ENCODE results near the gene U2SURP. TPM values are rescaled to one million over a fixed set of nuclear protein-coding genes. Genes with fewer than 3 reads are reported as not detected.

The U2SURP gene
- total RNA-seq, 2 donors from 2014 or later: 59.4 to 70.2 TPM

GRCh38 chr3:142997330-142997729, 4.0 kb upstream of the U2SURP start:
- Histone ChIP-seq H3K4me3 (no peak overlapping the region), H3K4me1 (no peaks in the 10 kb centered on the region), H3K27ac (no peak overlapping the region), H3K9me3 (no peaks in the 10 kb centered on the region), H3K36me3 (no peaks in the 10 kb centered on the region), H3K9ac (ENCODE audit: low read depth in 2 of 2, low read length in 2 of 2) (no peak overlapping the region), H3K27me3 (no peaks in the 10 kb centered on the region)
- TF ChIP-seq, protein P1, sequence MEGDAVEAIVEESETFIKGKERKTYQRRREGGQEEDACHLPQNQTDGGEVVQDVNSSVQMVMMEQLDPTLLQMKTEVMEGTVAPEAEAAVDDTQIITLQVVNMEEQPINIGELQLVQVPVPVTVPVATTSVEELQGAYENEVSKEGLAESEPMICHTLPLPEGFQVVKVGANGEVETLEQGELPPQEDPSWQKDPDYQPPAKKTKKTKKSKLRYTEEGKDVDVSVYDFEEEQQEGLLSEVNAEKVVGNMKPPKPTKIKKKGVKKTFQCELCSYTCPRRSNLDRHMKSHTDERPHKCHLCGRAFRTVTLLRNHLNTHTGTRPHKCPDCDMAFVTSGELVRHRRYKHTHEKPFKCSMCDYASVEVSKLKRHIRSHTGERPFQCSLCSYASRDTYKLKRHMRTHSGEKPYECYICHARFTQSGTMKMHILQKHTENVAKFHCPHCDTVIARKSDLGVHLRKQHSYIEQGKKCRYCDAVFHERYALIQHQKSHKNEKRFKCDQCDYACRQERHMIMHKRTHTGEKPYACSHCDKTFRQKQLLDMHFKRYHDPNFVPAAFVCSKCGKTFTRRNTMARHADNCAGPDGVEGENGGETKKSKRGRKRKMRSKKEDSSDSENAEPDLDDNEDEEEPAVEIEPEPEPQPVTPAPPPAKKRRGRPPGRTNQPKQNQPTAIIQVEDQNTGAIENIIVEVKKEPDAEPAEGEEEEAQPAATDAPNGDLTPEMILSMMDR (IDR thresholded peaks at IDR 0.05): no peak
- intact Hi-C loops (cut with DNase I): no loop called here
- no peak for DNase-seq

- Histone ChIP-seq H3K36me3 (no peaks in the 10 kb centered on the region), H3K27ac (no peak overlapping the region), H3K27me3 (no peaks in the 10 kb centered on the region), H3K4me3 (no peak overlapping the region), H3K4me1 (no peaks in the 10 kb centered on the region), H3K9me3 (no peaks in the 10 kb centered on the region), H3K9ac (ENCODE audit: low read depth in 2 of 2, low read length in 2 of 2) (no peak overlapping the region)
- intact Hi-C loops (cut with DNase I): no loop called here
- TF ChIP-seq, protein P1 (IDR thresholded peaks at IDR 0.05): no peak
- no peak for DNase-seq
These were observed 2.9 kb upstream of the U2SURP start for GRCh38 chr3:142998439-142998838.

DNA sequence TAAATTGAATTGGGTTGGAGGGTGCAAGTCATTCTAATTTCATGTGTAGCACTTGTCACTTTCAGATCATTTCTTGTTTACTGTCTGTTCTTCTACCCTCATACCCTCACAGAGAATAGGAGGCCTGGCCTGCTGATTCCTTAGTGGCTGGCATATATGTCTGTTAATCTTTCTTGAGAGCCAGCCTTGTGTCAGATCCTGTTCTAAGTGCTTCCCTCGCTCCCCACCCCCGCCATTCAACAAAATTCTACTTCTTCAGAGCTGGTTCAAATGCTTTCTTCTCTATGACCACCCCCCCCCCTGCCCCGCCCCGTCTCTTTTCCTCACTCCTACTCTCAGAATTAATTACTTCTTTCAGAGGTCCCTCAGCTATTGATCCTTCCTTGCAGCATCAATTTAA, 1.5 kb upstream of the U2SURP start:
- H3K36me3 ChIP-seq: no peaks in the 10 kb centered on the region
- H3K27me3 ChIP-seq: no peaks in the 10 kb centered on the region
- no peak overlapping the region for H3K27ac ChIP-seq
- H3K4me1 ChIP-seq: no peaks in the 10 kb centered on the region
- intact Hi-C loops (cut with DNase I): no loop called here
- TF ChIP-seq, protein P1 (IDR thresholded peaks at IDR 0.05): no peak
- no peak overlapping the region for H3K9ac ChIP-seq (ENCODE audit: low read depth in 2 of 2, low read length in 2 of 2)
- no peak for DNase-seq
- H3K4me3 ChIP-seq: no peak overlapping the region
- no peaks in the 10 kb centered on the region for H3K9me3 ChIP-seq

- Histone ChIP-seq H3K27ac (peak overlapping the region; percentile 78), H3K9ac (ENCODE audit: low read depth in 2 of 2, low read length in 2 of 2) (peak overlapping the region; percentile 61 to 73), H3K27me3 (no peaks in the 10 kb centered on the region), H3K4me1 (no peaks in the 10 kb centered on the region), H3K36me3 (no peaks in the 10 kb centered on the region), H3K9me3 (no peaks in the 10 kb centered on the region), H3K4me3 (peak overlapping the region; percentile 65)
- intact Hi-C loops (cut with DNase I): no loop called here
- DNase-seq: peak; percentile 44
- TF ChIP-seq, protein P1 (IDR thresholded peaks at IDR 0.05): no peak
These were observed 842 bp upstream of the U2SURP start for GRCh38 chr3:143000528-143000927.

DNA sequence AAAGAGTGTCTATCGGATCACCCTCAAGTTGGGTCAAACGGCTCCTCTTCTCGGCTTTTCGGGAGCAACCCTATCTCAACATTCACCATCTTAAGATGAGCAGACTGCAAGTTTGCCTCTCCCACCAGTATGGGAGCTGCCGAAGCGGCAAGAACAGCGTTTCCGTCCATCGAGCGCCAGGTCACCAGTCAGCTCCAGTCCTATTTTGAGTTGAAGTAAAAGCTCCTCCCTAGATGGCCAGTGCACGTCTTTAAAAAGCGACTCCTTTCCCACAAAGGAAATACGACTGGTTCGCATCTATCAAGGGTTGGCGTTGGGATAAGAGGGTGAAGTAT, 369 bp upstream of the U2SURP start:
- DNase-seq: no peak
- H3K4me3 ChIP-seq: peak overlapping the region; percentile 65
- no peaks in the 10 kb centered on the region for H3K27me3 ChIP-seq
- H3K9ac ChIP-seq (ENCODE audit: low read depth in 2 of 2, low read length in 2 of 2): peak overlapping the region; percentile 61 to 73
- H3K36me3 ChIP-seq: no peaks in the 10 kb centered on the region
- no peaks in the 10 kb centered on the region for H3K9me3 ChIP-seq
- intact Hi-C loops (cut with DNase I): no loop called here
- H3K27ac ChIP-seq: peak overlapping the region; percentile 78
- TF ChIP-seq, protein P1 (IDR thresholded peaks at IDR 0.05): no peak
- no peaks in the 10 kb centered on the region for H3K4me1 ChIP-seq
